Hematopoietic multipotent progenitor cell treated with erythropoietin and hydrocortisone succinate and interleukin-3 and kit ligand, for 17 days (in vitro differentiated cells): ENCODE results near the gene EFCAB5.
"Not testable (repeated sequence)": the region's sequence is repeated elsewhere in the genome, so short reads cannot be mapped to it uniquely, and the experiment has no call there.

Source experiments
- DNase-seq: peaks from one replicate; pipeline ENCODE4 v3.0.0-alpha.2; 2015; ENCODE audit warnings: low spot score

Gene EFCAB5

DNA sequence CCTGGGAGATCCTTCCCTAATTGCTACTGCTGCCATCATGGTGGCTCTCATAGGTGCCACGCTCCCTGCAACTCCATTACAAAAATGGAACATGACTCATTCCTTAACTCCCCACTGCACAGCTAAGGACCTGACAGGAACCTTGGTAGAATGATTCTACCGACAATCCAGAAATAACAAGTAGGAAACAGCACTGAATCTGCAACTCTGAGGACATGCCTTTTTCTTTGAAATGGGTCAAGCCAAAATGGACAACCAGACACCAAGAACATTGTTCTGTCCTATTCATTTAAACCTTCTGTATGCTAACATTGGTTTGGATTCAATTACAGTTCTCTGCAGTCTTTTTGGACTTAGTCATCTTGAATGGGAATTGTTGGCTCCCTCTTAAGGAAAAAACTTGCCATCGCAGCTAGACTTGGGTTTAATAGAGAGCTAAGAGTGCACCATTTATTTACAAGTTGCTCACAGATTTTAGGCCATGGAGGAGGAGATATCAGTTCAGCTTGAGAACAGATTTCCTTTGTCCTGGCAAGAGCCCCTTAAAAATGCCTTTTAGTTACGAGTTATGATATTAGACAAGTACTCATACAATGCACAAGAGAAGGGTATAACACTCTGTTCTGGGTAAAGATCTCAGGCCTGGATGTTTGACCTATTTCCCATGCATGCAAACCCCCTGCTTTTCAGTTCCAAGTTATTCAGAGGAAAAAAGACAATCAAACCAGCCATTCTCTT lies 154.2 kb downstream of the EFCAB5 start:
- peak; percentile 20 for DNase-seq

DNA sequence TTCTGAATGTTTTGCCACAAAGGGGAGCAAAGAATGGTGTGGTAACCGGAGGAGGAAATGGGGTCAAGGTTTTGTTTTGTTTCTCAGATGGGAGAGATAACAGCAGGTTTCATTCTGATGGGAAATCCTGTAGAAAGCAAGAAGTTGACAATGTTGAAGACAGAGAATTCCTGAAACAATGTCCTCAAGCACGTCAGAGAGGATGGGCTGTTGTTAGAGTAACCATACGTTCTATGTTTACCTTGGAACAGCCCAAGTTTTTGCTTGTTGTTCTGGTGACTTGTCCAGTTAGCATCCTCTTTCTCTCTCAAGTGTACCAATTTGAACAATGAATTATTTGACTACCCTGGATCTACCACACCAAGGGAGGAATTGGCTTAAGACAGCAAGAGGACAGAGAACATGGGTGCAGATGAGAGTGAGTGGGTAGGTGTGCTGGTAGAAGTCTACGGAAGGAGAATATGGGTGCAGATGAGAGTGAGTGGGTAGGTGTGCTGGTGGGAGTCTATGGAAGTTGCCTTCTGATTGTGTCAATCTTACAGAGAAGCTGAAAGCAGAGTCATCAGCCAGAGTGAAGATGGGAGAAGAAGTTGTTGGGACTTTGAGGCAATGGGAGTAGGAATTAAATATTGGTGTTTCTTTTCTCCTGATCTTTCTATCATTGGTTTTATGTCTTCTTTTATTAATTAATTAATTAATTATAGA lies 160.4 kb downstream of the EFCAB5 start:
- no peak for DNase-seq

DNA sequence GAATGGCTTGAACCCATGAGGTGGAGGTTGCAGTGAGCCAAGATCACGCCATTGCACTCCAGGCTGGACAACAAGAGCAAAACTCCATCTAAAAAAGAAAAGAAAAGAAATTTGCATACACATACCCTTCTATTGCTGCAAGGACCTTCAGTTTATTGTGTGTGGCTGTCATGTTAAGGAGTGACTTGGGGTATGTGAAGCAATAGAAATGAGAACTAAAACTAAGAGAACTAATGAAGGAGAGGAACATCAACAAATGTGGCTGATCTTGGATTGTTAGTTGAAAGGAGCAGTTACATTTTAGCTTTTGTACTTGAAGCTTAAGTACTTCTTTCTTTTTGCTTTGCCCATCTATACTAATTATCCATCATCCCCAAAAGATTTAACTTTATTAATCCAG lies 162.5 kb downstream of the EFCAB5 start:
- no peak for DNase-seq

DNA sequence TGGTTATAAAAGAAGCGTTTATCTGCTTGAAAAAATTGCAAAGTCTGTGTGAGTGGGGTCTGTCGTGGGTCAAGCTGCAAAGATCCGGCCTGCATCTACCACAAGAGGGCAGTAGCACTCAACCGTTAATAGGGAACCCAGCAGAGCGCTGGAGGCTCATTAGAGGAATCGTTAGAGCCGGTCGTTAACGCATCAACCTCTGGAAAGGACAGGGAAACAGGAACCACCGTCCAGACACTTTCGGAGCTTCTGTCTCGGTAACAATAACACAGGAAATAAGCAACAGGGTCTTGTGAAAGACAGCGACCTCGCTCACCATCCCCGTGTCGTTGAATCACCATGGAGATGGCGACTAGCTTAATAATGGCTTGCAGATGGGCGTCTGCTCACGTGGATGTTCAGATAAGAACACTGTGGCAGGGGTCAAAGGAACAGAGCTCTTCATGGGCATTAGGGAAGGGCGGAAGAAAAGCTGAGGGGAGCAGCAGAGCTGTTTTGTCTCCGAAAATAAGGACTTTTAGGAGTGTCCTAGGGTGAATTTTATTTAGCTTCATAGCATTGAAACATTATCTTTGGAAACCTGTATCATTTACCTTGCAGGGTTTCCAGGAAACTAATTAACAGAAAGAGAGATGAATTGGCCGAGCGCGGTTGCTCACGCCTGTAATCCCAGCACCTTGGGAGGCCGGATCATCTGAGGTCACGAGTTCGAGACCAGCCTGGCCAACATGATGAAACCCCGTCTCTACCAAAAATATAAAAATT lies 163.3 kb downstream of the EFCAB5 start:
- DNase-seq = peak; percentile 82

DNA sequence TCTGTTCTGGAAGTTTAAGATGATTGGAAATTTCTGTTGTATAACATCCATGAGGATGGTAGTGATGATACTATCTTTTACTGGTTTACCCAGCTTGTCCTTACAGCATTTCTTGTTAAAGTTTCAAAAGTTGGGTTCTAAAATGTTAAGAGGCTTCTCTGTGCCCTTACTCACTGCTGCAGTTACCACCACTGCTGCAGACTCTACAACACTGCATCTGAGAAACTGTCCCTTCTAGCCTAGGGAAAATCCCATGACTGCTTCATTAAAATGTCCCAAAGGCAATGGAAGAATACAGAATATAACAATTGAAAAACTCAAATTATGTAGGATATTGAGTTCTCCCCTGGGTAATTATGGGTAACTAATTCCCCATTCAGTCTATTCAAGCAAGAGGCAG lies 171.4 kb downstream of the EFCAB5 start:
- no peak for DNase-seq

DNA sequence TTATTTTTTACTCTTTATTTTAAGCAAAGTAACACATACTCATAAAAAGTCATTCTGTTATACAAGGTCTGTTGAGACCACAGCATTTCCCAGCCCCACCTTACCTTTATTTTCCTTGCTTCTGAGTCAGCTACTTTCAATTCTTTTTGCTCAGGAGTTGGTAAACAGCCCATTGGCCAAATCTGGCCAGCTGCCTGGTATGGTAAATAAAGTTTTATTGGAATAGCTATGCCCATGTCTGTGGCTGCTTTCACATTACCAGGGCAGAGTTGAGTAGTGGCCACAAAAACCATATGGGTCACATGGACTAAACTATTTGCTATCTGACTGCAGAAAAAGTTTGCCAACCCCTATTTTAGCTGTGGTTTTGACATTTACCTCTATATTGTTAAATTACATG lies 171.8 kb downstream of the EFCAB5 start:
- no peak for DNase-seq

DNA sequence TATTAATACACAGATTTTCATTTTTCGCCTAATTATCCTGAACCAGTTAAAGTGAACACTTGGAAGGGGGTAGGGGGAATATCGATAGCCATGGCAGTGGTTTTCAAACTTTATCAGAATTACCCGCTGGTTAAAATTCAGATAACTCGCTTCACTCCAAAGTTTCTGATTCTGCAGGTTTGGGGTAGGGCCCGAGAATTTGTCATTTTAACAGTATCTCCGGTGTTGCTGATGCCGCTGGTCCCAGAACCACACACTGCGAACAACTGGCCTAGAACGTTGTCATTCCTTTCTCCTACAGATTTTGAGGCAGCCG lies 174.9 kb downstream of the EFCAB5 start:
- no peak for DNase-seq

DNA sequence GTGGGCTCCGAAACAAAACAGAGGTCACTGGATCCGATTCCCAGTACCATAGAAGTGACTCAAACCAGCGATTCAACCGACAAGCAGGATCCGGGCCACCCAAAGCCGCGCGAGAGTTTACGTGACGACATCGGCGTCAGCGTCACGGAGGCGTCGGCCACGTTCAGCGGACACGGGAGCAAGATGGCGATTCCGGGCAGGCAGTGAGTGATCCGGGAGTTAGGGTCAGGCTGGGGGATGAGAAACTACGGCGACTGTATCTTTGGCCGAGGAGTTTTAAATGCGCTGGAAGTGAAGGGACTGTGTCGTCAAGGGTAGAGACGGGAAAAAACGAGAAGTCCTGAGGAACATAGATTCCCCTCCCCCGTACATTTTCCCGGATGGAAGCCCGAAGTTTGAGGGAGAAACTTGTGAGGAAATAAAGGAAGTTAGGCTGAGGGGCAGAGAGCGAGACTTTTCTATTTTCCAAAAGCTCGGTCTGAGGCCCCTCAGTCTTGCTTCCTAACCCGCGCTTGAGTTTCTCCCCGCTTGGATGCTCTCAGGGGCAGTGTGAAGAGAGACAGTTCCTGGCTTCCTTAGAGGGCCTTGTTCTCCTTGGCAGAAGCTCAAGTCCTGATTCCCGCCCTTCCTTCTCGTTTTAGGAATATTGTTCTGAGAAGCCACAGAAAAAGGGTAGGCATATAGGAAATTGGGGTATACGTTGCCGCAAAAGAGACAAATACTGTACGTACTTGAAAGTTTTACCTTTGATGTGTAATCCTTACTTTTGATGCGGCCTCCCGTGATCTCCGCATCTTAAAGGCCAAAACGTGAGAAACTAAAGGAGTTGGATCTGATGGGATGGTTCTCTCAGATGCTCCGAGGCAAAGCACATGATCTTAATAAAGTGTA lies 175.5 kb downstream of the EFCAB5 start, which contains the start of gene NSRP1:
NSRP1 (plus strand) TSS at position 156 of the 891 bp plus-strand sequence; CDS start at position 184, 28 bp downstream.
- DNase-seq = peak; percentile 90

DNA sequence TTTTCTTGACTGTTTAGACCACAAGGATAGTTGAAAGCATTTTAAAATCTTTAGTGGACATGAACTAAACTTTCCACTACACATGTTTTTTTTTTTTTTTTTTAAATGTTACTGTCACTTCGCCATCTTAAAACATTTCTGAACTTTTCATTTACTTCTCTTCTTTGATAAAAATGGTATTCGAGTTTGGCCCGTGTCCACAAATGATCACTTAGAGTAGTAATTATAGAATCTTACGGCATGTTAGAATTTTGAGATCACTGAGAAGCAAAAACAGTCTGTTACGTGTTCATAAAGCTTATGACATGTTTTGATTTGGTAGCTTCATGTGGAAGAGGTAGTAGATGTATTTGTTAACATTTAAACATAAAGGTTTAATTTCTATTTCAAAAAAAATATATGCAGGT lies 176.2 kb downstream of the EFCAB5 start:
- no peak for DNase-seq

DNA sequence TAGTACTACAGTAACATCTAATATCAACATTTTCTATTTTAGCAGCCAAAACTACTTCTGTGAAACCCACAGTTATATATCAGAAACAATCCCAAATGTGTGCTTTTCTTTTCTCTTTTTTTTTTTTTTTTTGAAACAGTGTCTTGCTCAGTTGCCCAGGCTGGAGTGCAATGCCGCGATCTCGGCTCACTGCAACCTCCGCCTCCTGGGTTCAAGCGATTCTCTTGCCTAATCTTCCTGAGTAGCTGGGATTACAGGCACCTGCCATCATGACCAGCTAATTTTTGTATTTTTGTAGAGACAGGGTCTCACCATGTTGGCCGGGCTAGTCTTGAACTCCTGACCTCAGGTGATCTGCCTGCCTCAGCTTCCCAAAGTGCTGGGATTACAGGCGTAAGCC lies 177.2 kb downstream of the EFCAB5 start:
- not testable (repeated sequence) for DNase-seq

DNA sequence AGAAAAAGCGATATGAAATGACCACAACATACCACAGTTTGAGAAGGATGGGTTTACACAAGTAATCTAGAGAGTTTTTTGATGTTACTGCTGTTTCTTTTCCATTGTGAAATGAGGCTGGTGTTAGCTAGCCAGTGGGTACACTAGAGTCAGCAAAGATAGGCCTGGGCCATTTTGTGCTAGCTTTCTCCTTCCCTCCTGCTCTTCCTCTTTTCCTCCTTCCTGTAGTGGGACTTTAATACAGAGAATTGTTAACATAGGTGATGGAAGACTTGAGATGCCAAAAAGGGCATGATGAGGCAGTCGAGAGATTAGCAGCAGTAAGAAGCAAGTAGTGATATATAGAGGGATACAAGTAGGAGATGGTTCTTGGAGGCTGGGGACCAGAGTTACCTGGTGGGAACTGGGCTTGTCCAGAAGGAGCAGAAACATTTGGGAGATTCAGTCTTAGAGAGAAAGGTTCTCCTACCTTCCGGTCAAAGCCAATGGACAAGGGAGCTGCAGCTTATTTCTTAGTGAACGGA lies 182.9 kb downstream of the EFCAB5 start:
- no peak for DNase-seq

DNA sequence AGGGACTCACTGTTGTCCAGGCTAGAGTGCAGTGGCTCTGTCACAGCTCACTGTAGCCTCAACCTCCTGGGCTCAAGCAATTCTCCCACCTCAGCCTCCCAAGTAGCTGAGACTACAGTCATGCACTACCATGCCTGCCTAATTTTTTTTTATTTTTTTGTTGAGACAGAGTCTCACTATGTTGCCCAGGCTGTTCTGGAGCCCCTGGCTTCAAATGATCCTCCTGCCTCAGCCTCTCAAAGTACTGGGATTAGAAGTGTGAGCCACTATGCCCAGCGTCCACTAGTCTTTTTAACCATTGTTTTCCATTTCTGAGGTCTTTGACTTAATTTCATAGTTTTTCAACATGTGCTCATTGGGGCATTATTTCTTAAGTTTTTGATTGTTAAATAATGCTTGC lies 188.7 kb downstream of the EFCAB5 start:
- DNase-seq = no peak

DNA sequence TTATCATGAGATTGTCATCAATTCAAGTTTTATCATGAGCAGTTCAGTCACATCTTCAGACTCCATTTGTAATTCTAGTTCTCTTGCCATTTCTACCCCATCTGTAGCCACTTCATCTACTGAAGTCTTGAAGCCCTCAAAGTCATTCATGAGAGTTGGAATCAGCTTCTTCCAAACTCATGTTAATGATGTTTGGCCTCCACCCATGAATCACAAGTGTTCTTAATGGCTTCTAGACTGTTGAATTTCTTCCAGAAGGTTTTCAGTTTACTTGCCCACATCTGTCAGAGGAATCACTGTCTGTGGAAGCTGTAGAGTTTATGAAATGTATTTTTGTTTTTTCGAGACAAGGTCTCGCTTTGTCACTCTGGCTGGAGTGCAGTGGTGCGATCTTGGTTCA lies 191.2 kb downstream of the EFCAB5 start:
- DNase-seq = no peak

DNA sequence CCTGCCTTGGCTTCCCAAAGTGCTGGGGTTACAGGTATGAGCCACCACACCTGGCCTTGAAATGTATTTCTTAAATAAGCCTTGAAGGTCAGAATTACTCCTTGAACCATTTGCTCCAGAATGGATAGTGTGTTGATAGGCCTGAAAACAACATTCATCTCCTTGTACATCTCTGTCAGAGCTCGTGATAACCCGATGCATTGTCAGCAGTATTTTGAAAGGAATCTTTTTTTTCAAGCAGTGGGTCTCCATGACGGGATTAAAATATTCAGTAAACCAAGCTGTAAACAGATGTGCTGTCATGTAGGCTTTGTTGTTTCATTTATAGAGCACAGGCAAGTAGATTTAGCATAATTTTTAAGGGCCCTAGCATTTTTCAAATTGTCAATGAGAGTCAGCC lies 191.8 kb downstream of the EFCAB5 start:
- no peak for DNase-seq

DNA sequence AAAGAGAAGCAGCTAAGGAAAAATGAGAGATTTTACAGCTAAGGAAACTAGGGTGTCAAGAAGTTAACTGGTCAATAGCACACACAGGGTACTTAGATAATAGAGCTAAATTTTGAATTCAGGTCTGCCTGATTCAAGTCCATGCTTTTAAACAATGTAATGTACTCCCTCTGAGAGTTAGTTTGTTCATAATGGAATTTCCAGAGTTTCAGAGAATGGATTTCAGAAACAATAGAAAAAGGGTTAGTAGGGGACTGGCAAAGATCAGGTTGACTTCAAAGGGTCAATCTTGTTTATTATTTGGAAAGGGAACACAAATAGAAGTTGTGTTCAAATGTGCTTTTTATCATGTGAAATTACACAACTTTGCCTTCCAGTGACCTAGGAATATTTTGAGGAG lies 193.1 kb downstream of the EFCAB5 start:
- DNase-seq = no peak

DNA sequence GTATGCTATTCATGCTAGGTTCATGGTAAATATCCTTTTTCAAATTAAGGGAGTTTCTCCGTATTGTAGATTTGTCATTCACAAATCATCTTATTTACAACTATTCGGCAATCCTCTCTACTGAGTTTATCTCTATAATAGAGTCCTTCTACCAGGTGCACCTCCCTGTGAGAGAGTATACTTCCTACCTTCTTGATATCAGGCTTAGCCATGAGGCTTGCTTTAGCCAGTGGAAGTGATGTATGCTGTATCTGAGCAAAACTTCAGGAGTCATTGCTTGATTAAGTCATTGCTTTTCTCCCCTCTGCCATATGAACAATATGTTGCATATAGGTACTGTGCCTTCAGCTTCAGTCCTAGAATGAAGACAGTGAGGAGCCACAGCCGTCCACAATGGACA lies 195.7 kb downstream of the EFCAB5 start:
- DNase-seq = no peak

DNA sequence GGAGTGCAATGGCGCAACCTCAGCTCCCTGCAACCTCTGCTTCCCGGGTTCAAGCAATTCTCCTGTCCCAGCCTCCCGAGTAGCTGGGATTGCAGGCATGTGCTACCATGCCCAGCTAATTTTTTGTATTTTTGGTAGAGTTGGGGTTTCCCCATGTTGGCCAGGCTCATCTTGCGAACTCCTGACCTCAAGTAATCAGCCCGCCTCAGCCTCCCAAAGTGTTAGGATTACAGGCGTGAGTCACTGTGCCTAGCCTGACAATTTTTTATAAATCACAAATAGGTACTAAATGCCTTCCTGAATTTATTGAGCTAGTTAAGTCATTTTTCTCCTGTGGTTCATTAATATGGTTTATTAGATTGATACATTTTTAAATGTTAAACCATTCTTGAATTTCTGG lies 206.4 kb downstream of the EFCAB5 start:
- not testable (repeated sequence) for DNase-seq

DNA sequence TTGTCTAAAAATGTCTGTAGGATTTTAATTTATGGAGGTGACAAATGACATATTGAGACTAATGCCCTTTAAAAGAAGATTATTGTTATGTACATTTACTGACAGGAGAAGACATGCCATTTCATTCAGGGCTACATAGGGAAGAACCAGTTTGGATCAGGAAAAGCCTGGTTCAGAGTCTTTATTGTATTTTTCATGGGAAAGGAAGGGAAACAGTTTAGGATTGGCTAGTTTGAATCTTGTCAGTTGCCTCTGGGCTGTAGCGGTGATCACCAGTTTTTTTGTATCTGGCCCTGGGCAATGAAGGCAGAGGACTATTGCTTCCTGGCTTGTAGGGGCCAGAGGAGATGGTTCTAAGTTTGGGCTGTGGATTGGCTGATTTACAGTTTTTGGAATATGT lies 206.9 kb downstream of the EFCAB5 start:
- no peak for DNase-seq

DNA sequence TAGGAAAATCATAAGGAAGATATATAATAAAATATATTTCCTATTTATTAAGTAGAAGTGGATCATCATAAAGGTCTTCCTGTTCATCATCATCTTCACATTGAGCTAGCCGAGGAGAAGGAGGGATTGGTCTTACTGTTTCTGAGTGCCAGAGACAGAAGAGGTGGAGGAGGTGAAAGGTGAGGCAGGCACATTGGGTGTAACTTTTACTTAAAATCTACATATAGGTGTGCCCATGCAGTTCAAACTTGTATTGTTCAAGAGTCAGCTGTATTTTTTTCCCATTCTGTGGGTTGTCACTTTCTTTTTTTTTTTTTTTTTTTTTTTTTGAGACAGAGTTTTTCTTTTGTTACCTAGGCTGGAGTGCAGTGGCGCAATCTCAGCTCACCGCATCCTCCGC lies 210.0 kb downstream of the EFCAB5 start:
- no peak for DNase-seq

DNA sequence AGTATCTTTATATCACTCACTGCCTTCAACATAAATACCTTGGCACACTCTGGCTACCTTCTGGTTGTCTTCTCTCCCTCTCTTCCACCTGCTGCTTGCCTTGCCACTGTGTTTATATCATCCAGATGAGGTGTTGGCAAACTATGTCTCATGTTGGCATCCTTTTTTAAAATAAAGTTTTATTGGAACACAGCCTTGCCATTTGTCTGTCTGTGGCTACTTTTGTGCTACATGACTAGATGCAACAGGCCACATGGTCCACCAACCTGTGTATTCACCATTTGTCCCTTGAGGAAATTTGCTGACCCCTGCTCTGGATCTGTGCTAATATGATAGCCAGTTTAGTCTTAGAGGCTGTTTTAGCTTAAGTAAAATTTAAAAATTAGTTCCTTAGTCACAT lies 212.0 kb downstream of the EFCAB5 start:
- DNase-seq = no peak

DNA sequence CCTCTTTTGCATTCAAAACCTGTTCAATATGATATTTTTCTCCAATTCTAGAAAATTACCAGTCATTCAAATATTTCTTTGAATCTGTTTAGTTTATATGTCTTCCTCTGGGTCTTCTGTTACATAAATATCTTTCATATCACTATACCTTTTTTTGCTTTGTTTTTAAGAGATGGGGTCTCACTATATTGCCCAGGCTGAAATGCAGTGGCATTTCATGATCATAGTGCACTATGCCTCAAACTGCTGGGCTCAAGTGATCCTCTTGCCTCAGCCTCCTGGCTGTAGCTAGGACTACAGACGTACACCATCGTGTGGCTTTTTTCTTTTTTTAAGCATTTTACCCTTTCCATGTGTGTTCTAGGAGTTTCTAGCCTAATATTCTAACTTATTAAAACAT lies 214.0 kb downstream of the EFCAB5 start:
- DNase-seq = no peak
